H1 (cell line): Measurements from ENCODE around the gene ZNF350. TPM values are rescaled to one million over a fixed set of nuclear protein-coding genes. Genes with fewer than 3 reads are reported as not detected.

Experiments
- CHD2 ChIP-seq: IDR thresholded peaks from 2 replicates; pipeline ENCODE4 v1.6.1; 2012; ENCODE audit warnings: low read length, improper control_type of control experiment
- FOSL1 ChIP-seq: IDR thresholded peaks from 2 replicates; pipeline ENCODE4 v1.6.1; 2011; ENCODE audit warnings: mild to moderate bottlenecking, low read depth, low read length, moderate library complexity; ENCODE audit not compliant: insufficient read depth
- KDM5A ChIP-seq: fragments of 200-600 bp; IDR thresholded peaks from 2 replicates; pipeline ENCODE4 v1.7.1; 2012; ENCODE audit warnings: mild to moderate bottlenecking, low read length, inconsistent platforms, mixed read lengths
- SUZ12 ChIP-seq: fragments of 200-600 bp; sonication (generic); IDR thresholded peaks from 2 replicates; pipeline ENCODE4 v1.6.1; 2012; ENCODE audit warnings: mild to moderate bottlenecking, inconsistent platforms, low read length, moderate library complexity, mixed read lengths
- polyA plus RNA-seq, 7 experiments: library from polyadenylated mRNA; depleted of rRNA in 3 of 7; stranded (reverse) in 5 of 7; unstranded in 2 of 7; fragments of >200 nt in 5 of 7; fragments of 200-250 nt in 2 of 7; gene quantifications; 1 replicate in 5 of 7; 2 replicates in 1 of 7; 4 replicates in 1 of 7; pipeline versions ENCODE4 v1.2.1 to v1.2.3, GENCODE V29; 2011 to 2013; ENCODE audit warnings: missing spikeins in 2 of 7, mixed read lengths in 2 of 7
- total RNA-seq: library from RNA; stranded (reverse); fragmentation: NEBNext Ultra II Directional; extraction: Animal tissue kit (Norgen Biotek cat#: 25700); gene quantifications from 2 replicates; pipeline ENCODE4 v1.2.1, GENCODE V29; 2021

ZNF350 gene
- total and polyA plus RNA-seq, 2 of the 8 experiments (the other 6 are each of a cell fraction or from before 2014, with no cell fraction given): 1.7 to 5.3 TPM

GRCh38 chr19:51926784-51927741, 59.6 kb downstream of the ZNF350 start, which contains the start of gene ZNF613 (continued):
- no peak for TF ChIP-seq KDM5A
- TF ChIP-seq CHD2: peak; percentile 59; the same call in 1 of the 2 replicates
- TF ChIP-seq FOSL1: no peak
- no peak for TF ChIP-seq SUZ12
